GM12873 (cell line): ENCODE results near the gene VCY.
"Not testable (repeated sequence)": the region's sequence is repeated elsewhere in the genome, so short reads cannot be mapped to it uniquely, and the experiment has no call there.

Experiments
- CTCF ChIP-seq: IDR thresholded peaks from 2 replicates; pipeline ENCODE4 v1.5.1; 2012; ENCODE audit warnings: low read depth, mild to moderate bottlenecking, moderate library complexity, low read length, control low read depth; ENCODE audit not compliant: insufficient read depth; ENCODE audit errors: missing control alignments

VCY gene

GRCh38 chrY:13986373-13986772 is at the start of gene VCY:
TSS of gene VCY (minus strand) at chrY:13986473. CDS start at chrY:13986440, 33 bp downstream.
- not testable (repeated sequence) for TF ChIP-seq CTCF
